Measurements from ENCODE around the gene DCLK3. TPM values are rescaled to one million over a fixed set of nuclear protein-coding genes. Genes with fewer than 3 reads are reported as not detected.

The DCLK3 gene
- total RNA-seq, 1 experiment from 2014 or later = not detected

DNA sequence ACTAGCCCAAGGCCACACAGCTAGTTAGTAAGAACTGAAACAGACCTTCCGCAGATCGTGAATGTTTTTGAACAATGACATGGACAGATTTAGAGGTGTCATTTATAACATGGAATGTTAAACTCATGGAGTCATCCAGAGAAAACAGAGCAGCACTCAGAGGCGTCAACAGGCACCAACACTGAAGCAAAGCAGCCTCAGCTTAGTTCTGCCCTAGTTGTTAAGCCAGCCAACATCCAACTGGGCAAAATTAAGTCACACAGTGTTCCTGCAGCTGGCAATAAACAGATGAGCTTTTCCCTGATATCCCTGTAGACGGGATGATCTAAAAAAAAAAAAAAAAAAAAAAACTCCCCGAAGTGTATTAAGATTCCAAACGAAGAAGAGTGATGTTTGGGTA, 13.6 kb downstream of the DCLK3 start:
- DNase-seq (ENCODE audit: low read depth, low spot score) = no peak
- ChIA-PET POLR2A (no interaction called here), CTCF (interaction anchor here (0.7 kb wide), 2 partner anchors 70 to 346 kb away, joined by 7 read pairs; no protein-coding TSS in a partner anchor)
- in situ Hi-C loops (cut with HindIII; ENCODE audit: low pct_unique_long_range_greater_than_20kb, low sequenced_read_pairs) = no loop called here
- no peak overlapping the region for H3K27ac ChIP-seq (ENCODE audit: low read length)
- no peaks in the 10 kb centered on the region; the same call in 1 of the 2 replicates for H3K27me3 ChIP-seq (ENCODE audit: control insufficient read depth, insufficient read depth, low read length)
- TF ChIP-seq SIN3A (IDR thresholded peaks at IDR 0.05; ENCODE audit: borderline replicate concordance, insufficient read depth, low read depth, low read length) = no peak
- no peak for TF ChIP-seq CTCF (IDR thresholded peaks at IDR 0.05)
- no peak for TF ChIP-seq POLR2AphosphoS5 (IDR thresholded peaks at IDR 0.05; ENCODE audit: low read depth, low read length)
- TF ChIP-seq REST (IDR thresholded peaks at IDR 0.05; ENCODE audit: insufficient read depth in 1 of 2, low read depth in 2 of 2, low read length in 1 of 2) = no peak
- TF ChIP-seq TCF7L2 (IDR thresholded peaks at IDR 0.05; ENCODE audit: low read depth, low read length) = no peak
- H3K4me1 ChIP-seq (ENCODE audit: control insufficient read depth, insufficient read depth, low read length) = no peaks in the 10 kb centered on the region
- no peak for ATAC-seq
- H3K4me3 ChIP-seq (ENCODE audit: low read depth in 2 of 2, low read length in 2 of 2) = no peak overlapping the region
- H3K36me3 ChIP-seq (ENCODE audit: control insufficient read depth, insufficient read depth, low read length) = no peaks in the 10 kb centered on the region
- intact Hi-C loops (cut with micrococcal nuclease; ENCODE audit: unreplicated experiment) = no loop called here
- BruUV-seq (replicated peaks) = no TSS peak
- no peaks in the 10 kb centered on the region for H3K9me3 ChIP-seq (ENCODE audit: control insufficient read depth, insufficient read depth, low read depth, low read length)

DNA sequence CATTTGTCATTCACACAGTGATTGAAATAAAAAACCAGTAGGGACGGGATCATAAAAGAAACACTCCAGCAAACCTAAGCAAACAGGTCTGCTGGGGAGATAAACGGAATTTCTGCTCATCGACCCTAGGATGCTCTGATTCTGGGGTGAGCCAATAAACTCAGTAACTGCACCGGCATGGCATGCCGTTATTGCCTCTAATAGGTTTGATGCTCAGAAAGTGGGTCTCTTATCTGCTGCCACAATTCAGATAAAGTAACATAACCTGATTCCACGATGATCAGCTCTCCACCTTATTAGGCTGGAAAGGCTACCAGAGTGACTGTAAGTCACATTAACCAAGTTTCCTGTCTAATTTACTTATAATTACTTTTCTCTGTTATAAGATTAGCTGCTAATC, 19.6 kb downstream of the DCLK3 start:
- CTCF ChIA-PET = no interaction called here
- no peaks in the 10 kb centered on the region for H3K27me3 ChIP-seq (ENCODE audit: control insufficient read depth, insufficient read depth, low read length)
- in situ Hi-C loops (cut with HindIII; ENCODE audit: low pct_unique_long_range_greater_than_20kb, low sequenced_read_pairs) (no loop called here), intact Hi-C loops (cut with micrococcal nuclease; ENCODE audit: unreplicated experiment) (no loop called here)
- no peaks in the 10 kb centered on the region for H3K4me1 ChIP-seq (ENCODE audit: control insufficient read depth, insufficient read depth, low read length)
- H3K9me3 ChIP-seq (ENCODE audit: control insufficient read depth, insufficient read depth, low read depth, low read length) = no peaks in the 10 kb centered on the region
- H3K36me3 ChIP-seq (ENCODE audit: control insufficient read depth, insufficient read depth, low read length) = no peaks in the 10 kb centered on the region
- no peak overlapping the region for H3K4me3 ChIP-seq (ENCODE audit: low read depth in 2 of 2, low read length in 2 of 2)
- no peak overlapping the region for H3K27ac ChIP-seq (ENCODE audit: low read length)
- TF ChIP-seq POLR2AphosphoS5 (IDR thresholded peaks at IDR 0.05; ENCODE audit: low read depth, low read length) (no peak), SIN3A (IDR thresholded peaks at IDR 0.05; ENCODE audit: borderline replicate concordance, insufficient read depth, low read depth, low read length) (no peak), TCF7L2 (IDR thresholded peaks at IDR 0.05; ENCODE audit: low read depth, low read length) (no peak), CTCF (IDR thresholded peaks at IDR 0.05) (no peak), REST (IDR thresholded peaks at IDR 0.05; ENCODE audit: insufficient read depth in 1 of 2, low read depth in 2 of 2, low read length in 1 of 2) (no peak)
- POLR2A ChIA-PET = no interaction called here
- BruUV-seq (replicated peaks) = no TSS peak
- DNase-seq (ENCODE audit: low read depth, low spot score) = no peak
- no peak for ATAC-seq
